NT2/D1 (cell line): ENCODE results near the gene KCNQ1.

Experiments used
- DNase-seq: peaks from one replicate; pipeline ENCODE4 v3.0.0-alpha.2; 2011; ENCODE audit warnings: low read depth, low spot score
- H3K27me3 ChIP-seq: 2 replicates; pipeline ENCODE4 v1.6.0; 2011; ENCODE audit warnings: mild to moderate bottlenecking; ENCODE audit not compliant: insufficient read length, insufficient read depth
- H3K36me3 ChIP-seq: 2 replicates; pipeline ENCODE4 v1.6.1; 2011; ENCODE audit warnings: mild to moderate bottlenecking, low read length, mixed read lengths; ENCODE audit not compliant: insufficient read depth, insufficient read length
- H3K4me1 ChIP-seq: 2 replicates; pipeline ENCODE4 v1.5.1; 2011; ENCODE audit not compliant: insufficient read depth, insufficient read length
- H3K4me3 ChIP-seq: 2 replicates; pipeline ENCODE4 v1.5.1; 2011; ENCODE audit warnings: low read depth; ENCODE audit not compliant: insufficient read length
- H3K9ac ChIP-seq: 2 replicates; pipeline ENCODE4 v1.6.0; 2011; ENCODE audit warnings: low read depth; ENCODE audit not compliant: insufficient read length
- H3K9me3 ChIP-seq: 2 replicates; pipeline ENCODE4 v1.5.1; 2011; ENCODE audit warnings: mild to moderate bottlenecking, low read length; ENCODE audit not compliant: insufficient read depth
- SUZ12 ChIP-seq: IDR thresholded peaks from 2 replicates; pipeline ENCODE4 v1.6.1; 2011; ENCODE audit not compliant: insufficient read length, insufficient read depth; ENCODE audit errors: extremely low read depth
- YY1 ChIP-seq: IDR thresholded peaks from 2 replicates; pipeline ENCODE4 v1.6.1; 2011; ENCODE audit not compliant: insufficient read length, insufficient read depth
- ZNF274 ChIP-seq: IDR thresholded peaks from 2 replicates; pipeline ENCODE4 v1.6.1; 2011; ENCODE audit warnings: mild to moderate bottlenecking, low read depth, low read length

The KCNQ1 gene

DNA sequence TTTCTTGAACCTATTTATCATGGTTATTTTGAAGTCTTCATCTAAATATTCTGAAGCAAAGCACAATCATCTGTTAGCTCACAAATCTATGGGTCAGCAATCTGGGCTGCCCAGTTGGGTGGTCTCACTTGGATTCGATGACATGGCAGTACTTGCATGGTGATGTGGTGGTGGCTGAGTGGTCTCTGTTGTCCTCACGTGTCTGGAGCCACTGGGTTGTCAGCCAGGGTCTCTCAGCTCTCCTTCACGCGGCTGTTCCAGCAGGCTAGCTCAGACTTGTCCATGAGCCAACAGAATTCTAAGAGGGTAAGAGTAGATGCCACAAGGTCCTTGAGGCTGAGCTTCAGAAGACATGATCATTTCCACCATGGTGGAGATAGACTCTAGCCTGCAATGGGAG lies 321.4 kb downstream of the KCNQ1 start:
- Histone ChIP-seq H3K9ac (no peak overlapping the region), H3K27me3 (peaks cover 36% of the 10 kb centered on the region), H3K36me3 (no peaks in the 10 kb centered on the region), H3K4me1 (peaks cover 5% of the 10 kb centered on the region), H3K9me3 (no peaks in the 10 kb centered on the region), H3K4me3 (no peak overlapping the region)
- DNase-seq = no peak
- TF ChIP-seq ZNF274 (no peak), YY1 (no peak), SUZ12 (no peak)

DNA sequence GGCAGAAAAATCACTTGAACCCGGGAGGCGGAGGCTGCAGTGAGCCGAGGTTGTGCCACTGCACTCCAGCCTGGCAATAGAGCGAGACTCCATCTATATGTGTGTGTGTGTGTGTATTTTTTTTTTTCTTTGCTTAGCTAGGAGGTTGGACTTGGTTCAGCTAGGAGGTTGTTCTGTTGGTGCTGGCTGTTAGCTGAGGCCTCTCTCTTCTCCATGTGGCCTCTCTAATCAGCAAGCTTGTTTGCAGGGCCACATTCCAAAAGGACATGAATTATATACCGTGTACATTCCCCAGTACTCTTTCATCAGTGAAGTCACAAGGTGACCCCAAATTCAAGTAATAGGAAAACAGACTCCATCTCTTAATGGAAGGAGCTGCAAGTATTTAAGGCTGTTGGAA lies 322.3 kb downstream of the KCNQ1 start:
- TF ChIP-seq SUZ12 (no peak), YY1 (no peak), ZNF274 (no peak)
- Histone ChIP-seq H3K27me3 (peaks cover 42% of the 10 kb centered on the region), H3K4me3 (no peak overlapping the region), H3K36me3 (no peaks in the 10 kb centered on the region), H3K9ac (no peak overlapping the region), H3K9me3 (no peaks in the 10 kb centered on the region), H3K4me1 (peaks cover 5% of the 10 kb centered on the region)
- no peak for DNase-seq

DNA sequence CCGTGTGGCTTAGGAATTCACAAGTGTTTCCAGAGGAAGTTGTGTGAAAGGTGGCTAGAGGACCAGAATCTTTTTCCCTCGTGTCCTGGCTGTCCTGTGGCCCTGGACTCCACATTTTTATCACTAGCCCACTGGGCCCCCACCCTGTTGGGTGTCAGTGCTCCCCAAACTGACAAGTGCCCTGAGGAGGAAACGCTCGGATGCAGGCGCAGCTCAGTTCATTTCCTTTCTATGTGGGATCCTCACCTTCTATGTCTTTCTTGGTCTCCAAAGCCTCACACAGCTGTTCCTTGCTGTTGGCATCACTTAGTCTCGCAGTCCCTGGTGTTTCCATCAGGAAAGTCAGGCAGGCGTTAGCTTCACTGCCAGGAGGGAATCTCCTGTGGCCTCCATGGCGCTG lies 323.0 kb downstream of the KCNQ1 start:
- H3K27me3 ChIP-seq = peaks cover 48% of the 10 kb centered on the region
- H3K4me1 ChIP-seq = peaks cover 5% of the 10 kb centered on the region
- no peak for DNase-seq
- no peaks in the 10 kb centered on the region for H3K36me3 ChIP-seq
- TF ChIP-seq ZNF274 (no peak), YY1 (no peak), SUZ12 (no peak)
- H3K9ac ChIP-seq = no peak overlapping the region
- no peak overlapping the region for H3K4me3 ChIP-seq
- H3K9me3 ChIP-seq = no peaks in the 10 kb centered on the region

- TF ChIP-seq ZNF274 = no peak
- TF ChIP-seq SUZ12 = no peak
- no peak for TF ChIP-seq YY1
- Histone ChIP-seq H3K36me3 (no peaks in the 10 kb centered on the region), H3K9ac (no peak overlapping the region), H3K4me3 (no peak overlapping the region), H3K9me3 (no peaks in the 10 kb centered on the region), H3K4me1 (peaks cover 5% of the 10 kb centered on the region), H3K27me3 (peaks cover 57% of the 10 kb centered on the region)
- no peak for DNase-seq
These were observed 323.9 kb downstream of the KCNQ1 start for GRCh38 chr11:2768471-2769408.

GRCh38 chr11:2769409-2770095 lies 324.7 kb downstream of the KCNQ1 start:
- no peaks in the 10 kb centered on the region for H3K36me3 ChIP-seq
- H3K4me3 ChIP-seq = no peak overlapping the region
- H3K4me1 ChIP-seq = peaks cover 5% of the 10 kb centered on the region
- H3K9me3 ChIP-seq = no peaks in the 10 kb centered on the region
- no peak overlapping the region for H3K9ac ChIP-seq
- no peak for DNase-seq
- no peak for TF ChIP-seq YY1
- H3K27me3 ChIP-seq = peaks cover 65% of the 10 kb centered on the region

GRCh38 chr11:2770096-2770751 lies 325.4 kb downstream of the KCNQ1 start:
- TF ChIP-seq ZNF274 = no peak
- TF ChIP-seq YY1 = no peak
- TF ChIP-seq SUZ12 = no peak
- DNase-seq = no peak
- no peak overlapping the region for H3K9ac ChIP-seq
- H3K27me3 ChIP-seq = peaks cover 71% of the 10 kb centered on the region
- peaks cover 5% of the 10 kb centered on the region for H3K4me1 ChIP-seq
- no peaks in the 10 kb centered on the region for H3K36me3 ChIP-seq
- H3K9me3 ChIP-seq = no peaks in the 10 kb centered on the region
- no peak overlapping the region for H3K4me3 ChIP-seq
